Measurements from ENCODE around the gene ZC3HAV1.
"Not testable (repeated sequence)": the region's sequence is repeated elsewhere in the genome, so short reads cannot be mapped to it uniquely, and the experiment has no call there.

Gene ZC3HAV1

GRCh38 chr7:139084709-139085108 lies 24.8 kb downstream of the ZC3HAV1 start:
- no peak for DNase-seq

GRCh38 chr7:139081584-139081983 lies 27.9 kb downstream of the ZC3HAV1 start:
- no peak for DNase-seq

GRCh38 chr7:139080905-139081304 lies 28.6 kb downstream of the ZC3HAV1 start:
- DNase-seq = no peak

GRCh38 chr7:139079861-139080260 lies 29.7 kb downstream of the ZC3HAV1 start:
- DNase-seq = no peak

- DNase-seq = no peak
Measured at GRCh38 chr7:139078911-139079310, 30.6 kb downstream of the ZC3HAV1 start.

GRCh38 chr7:139078399-139078798 lies 31.1 kb downstream of the ZC3HAV1 start:
- no peak for DNase-seq

GRCh38 chr7:139077706-139078105 lies 31.8 kb downstream of the ZC3HAV1 start:
- not testable (repeated sequence) for DNase-seq

- DNase-seq = no peak
Measured at GRCh38 chr7:139075871-139076686, 33.4 kb downstream of the ZC3HAV1 start.

GRCh38 chr7:139075031-139075652 lies 34.4 kb downstream of the ZC3HAV1 start:
- peak; percentile 34 to 58 for DNase-seq

- DNase-seq = no peak
Measured at GRCh38 chr7:139072796-139073195, 36.7 kb downstream of the ZC3HAV1 start.

GRCh38 chr7:139071680-139072079 lies 37.8 kb downstream of the ZC3HAV1 start:
- DNase-seq = no peak

GRCh38 chr7:139068544-139069399 lies 40.7 kb downstream of the ZC3HAV1 start:
- DNase-seq = no peak

GRCh38 chr7:139066315-139066714 lies 43.2 kb downstream of the ZC3HAV1 start:
- no peak for DNase-seq

- DNase-seq = no peak
Measured at GRCh38 chr7:139065323-139065722, 44.2 kb downstream of the ZC3HAV1 start.

- no peak for DNase-seq
Measured at GRCh38 chr7:139061416-139061815, 48.1 kb downstream of the ZC3HAV1 start.

- no peak for DNase-seq
Measured at GRCh38 chr7:139060695-139061237, 48.8 kb downstream of the ZC3HAV1 start.

GRCh38 chr7:139059905-139060304 lies 49.6 kb downstream of the ZC3HAV1 start:
- DNase-seq = no peak

GRCh38 chr7:139058943-139059342 lies 50.6 kb downstream of the ZC3HAV1 start:
- DNase-seq = no peak

GRCh38 chr7:139055674-139056073 lies 53.8 kb downstream of the ZC3HAV1 start:
- no peak for DNase-seq

GRCh38 chr7:139054656-139055055 lies 54.9 kb downstream of the ZC3HAV1 start:
- DNase-seq = not testable (repeated sequence)

- DNase-seq = peak in 1 of 2 experiments; percentile 14
Measured at GRCh38 chr7:139054101-139054500, 55.4 kb downstream of the ZC3HAV1 start.

GRCh38 chr7:139051655-139052054 lies 57.9 kb downstream of the ZC3HAV1 start:
- DNase-seq = no peak

GRCh38 chr7:139049936-139050335 lies 59.6 kb downstream of the ZC3HAV1 start:
- no peak for DNase-seq
